ENCODE measurements around the gene PPP6R2. TPM values are rescaled to one million over a fixed set of nuclear protein-coding genes. Genes with fewer than 3 reads are reported as not detected.

Gene PPP6R2
- polyA plus RNA-seq, 2 of the 4 experiments (the other 2 are of a cell fraction): 9.6 to 14.7 TPM

GRCh38 chr22:50437511-50438304 lies 94.6 kb downstream of the PPP6R2 start:
- H3K4me3 ChIP-seq: no peak overlapping the region
- DNase-seq (ENCODE audit: low read depth in 1 of 2, low spot score in 1 of 2) (no peak), FAIRE-seq (no peak), ATAC-seq (no peak)
- H3K4me2 ChIP-seq: no peak overlapping the region
- CTCF ChIA-PET: interaction anchor here (1.0 to 1.6 kb wide), 4 partner anchors 7 to 23 kb away, joined by 3 to 5 read pairs (median 3); no protein-coding TSS in a partner anchor
- 89% methylated on average over 16 of the region's 36 CpGs for WGBS (ENCODE audit: missing lambda C conversion rate)
- no peaks in the 10 kb centered on the region for H3K4me1 ChIP-seq
- H3K27ac ChIP-seq: no peak overlapping the region
- H3K9me3 ChIP-seq: no peaks in the 10 kb centered on the region
- POLR2A ChIA-PET: no interaction called here
- TF ChIP-seq SREBF2 (IDR thresholded peaks at IDR 0.05) (no peak), TFCP2L1 (CRISPR knock-in tag; IDR thresholded peaks at IDR 0.05) (no peak), BHLHE40 (IDR thresholded peaks at IDR 0.05; ENCODE audit: low read depth, low read length) (no peak), E2F6 (IDR thresholded peaks at IDR 0.05; ENCODE audit: borderline replicate concordance, low read depth) (no peak), RAD21 (conservative IDR thresholded peaks at IDR 0.05 in 1 of 2, IDR thresholded peaks at IDR 0.05 in 1 of 2) (no peak), EHF (CRISPR knock-in tag; IDR thresholded peaks at IDR 0.05) (no peak), ZC3H11A (IDR thresholded peaks at IDR 0.05) (no peak), MAX (IDR thresholded peaks at IDR 0.05) (no peak), JUNB (IDR thresholded peaks at IDR 0.05) (no peak), TP53 (CRISPR knock-in tag; IDR thresholded peaks at IDR 0.05) (no peak), CBX8 (IDR thresholded peaks at IDR 0.05) (no peak)

GRCh38 chr22:50438305-50439275 lies 95.5 kb downstream of the PPP6R2 start:
- Histone ChIP-seq H3K27ac (no peak overlapping the region), H3K4me3 (no peak overlapping the region), H3K9me3 (no peaks in the 10 kb centered on the region), H3K4me2 (no peak overlapping the region), H3K4me1 (no peaks in the 10 kb centered on the region)
- no peak for ATAC-seq
- WGBS (ENCODE audit: missing lambda C conversion rate): 90% methylated on average over 18 of the region's 34 CpGs
- TF ChIP-seq ZSCAN20 (CRISPR knock-in tag; IDR thresholded peaks at IDR 0.05): no peak
- no peak for TF ChIP-seq ZC3H11A (IDR thresholded peaks at IDR 0.05)
- no peak for TF ChIP-seq HEYL (CRISPR knock-in tag; IDR thresholded peaks at IDR 0.05)
- TF ChIP-seq FOSL2 (IDR thresholded peaks at IDR 0.05): no peak
- TF ChIP-seq FOSL2 (CRISPR knock-in tag; IDR thresholded peaks at IDR 0.05): no peak
- no peak for TF ChIP-seq HOXA7 (CRISPR knock-in tag; IDR thresholded peaks at IDR 0.05)
- TF ChIP-seq EHF (CRISPR knock-in tag; IDR thresholded peaks at IDR 0.05): no peak
- TF ChIP-seq RCOR1 (IDR thresholded peaks at IDR 0.05; ENCODE audit: low read depth, low read length): no peak
- no peak for TF ChIP-seq E2F6 (IDR thresholded peaks at IDR 0.05; ENCODE audit: borderline replicate concordance, low read depth)
- no peak for TF ChIP-seq ZFP36 (IDR thresholded peaks at IDR 0.05; ENCODE audit: borderline replicate concordance, partially characterized antibody)
- no peak for TF ChIP-seq POLR2A (IDR thresholded peaks at IDR 0.05; ENCODE audit: low read length)
- TF ChIP-seq NR3C1 (IDR thresholded peaks at IDR 0.05): no peak
- TF ChIP-seq ATOH8 (CRISPR knock-in tag; IDR thresholded peaks at IDR 0.05; ENCODE audit: low read depth): no peak
- TF ChIP-seq RFX5 (IDR thresholded peaks at IDR 0.05): no peak
- no peak for TF ChIP-seq EP300 (IDR thresholded peaks at IDR 0.05)
- no peak for TF ChIP-seq KDM1A (IDR thresholded peaks at IDR 0.05; ENCODE audit: low read depth)
- no peak for TF ChIP-seq POLR2AphosphoS2 (conservative IDR thresholded peaks at IDR 0.05; ENCODE audit: low read length)
- TF ChIP-seq MAZ (IDR thresholded peaks at IDR 0.05; ENCODE audit: borderline replicate concordance, low read depth, low read length): no peak
- TF ChIP-seq HES2 (IDR thresholded peaks at IDR 0.05): no peak
- TF ChIP-seq KDM5A (IDR thresholded peaks at IDR 0.05): no peak
- no peak for TF ChIP-seq CHD2 (IDR thresholded peaks at IDR 0.05; ENCODE audit: low read length, partially characterized antibody)
- CTCF ChIA-PET: interaction anchor here (0.9 to 1.6 kb wide), 5 partner anchors 8 to 47 kb away, joined by 3 to 5 read pairs (median 3); no protein-coding TSS in a partner anchor
- POLR2A ChIA-PET: no interaction called here
- no peak for FAIRE-seq
- no peak for DNase-seq (ENCODE audit: low read depth in 1 of 2, low spot score in 1 of 2)

Measured in A549 (cell line).